Fibroblast of lung (primary cell): ENCODE measurements around the gene HIBCH.

Experiments
- CTCF ChIP-seq, 2 donors: IDR thresholded peaks in 1 of 2; conservative IDR thresholded peaks in 1 of 2; 1 replicate in 1 of 2; 2 replicates in 1 of 2; pipeline ENCODE4 v1.5.1; 2011 to 2012; ENCODE audit warnings: low read length in 2 of 2, control low read depth in 1 of 2, inconsistent platforms in 1 of 2, low read depth in 1 of 2, mild to moderate bottlenecking in 1 of 2
- EZH2 ChIP-seq: IDR thresholded peaks from 2 replicates; pipeline ENCODE4 v1.5.1; 2012; ENCODE audit warnings: low read length, control low read depth, mild to moderate bottlenecking; ENCODE audit errors: missing control alignments

- TF ChIP-seq CTCF (conservative IDR thresholded peaks at IDR 0.05 in 1 of 2, IDR thresholded peaks at IDR 0.05 in 1 of 2; ENCODE audit: low read depth in 1 of 2, low read length in 2 of 2), result no peak
- TF ChIP-seq EZH2, result no peak
Measured at GRCh38 chr2:190342611-190343010, 23.0 kb upstream of the HIBCH start.
